Measurements from ENCODE around the gene ADAMTS2.

ADAMTS2 gene

GRCh38 chr5:179207920-179208705, 137.1 kb downstream of the ADAMTS2 start:
- DNase-seq: no peak

- no peak for DNase-seq
Observed at GRCh38 chr5:179207470-179207869, 137.8 kb downstream of the ADAMTS2 start.

- DNase-seq: no peak
Observed at GRCh38 chr5:179206366-179206765, 138.9 kb downstream of the ADAMTS2 start.

DNA sequence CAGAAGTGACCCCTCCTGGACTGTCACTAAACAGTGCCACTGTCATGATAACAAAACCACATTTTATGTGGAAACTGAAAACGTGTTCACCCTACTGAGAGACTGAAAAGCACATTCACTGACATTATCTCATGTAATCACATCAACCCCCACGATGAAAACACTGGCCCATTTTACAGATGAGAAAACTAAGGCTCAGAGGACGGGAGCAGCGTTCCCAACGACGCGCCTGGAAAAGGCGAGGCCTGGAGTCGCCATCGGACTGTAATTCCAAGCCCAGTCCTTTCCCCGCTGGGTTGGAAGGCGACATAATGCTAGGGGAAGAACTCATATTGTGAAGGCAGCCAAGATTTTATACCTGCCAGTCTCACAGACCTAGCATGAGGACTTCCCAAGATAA, 140.0 kb downstream of the ADAMTS2 start:
- no peak for DNase-seq

DNA sequence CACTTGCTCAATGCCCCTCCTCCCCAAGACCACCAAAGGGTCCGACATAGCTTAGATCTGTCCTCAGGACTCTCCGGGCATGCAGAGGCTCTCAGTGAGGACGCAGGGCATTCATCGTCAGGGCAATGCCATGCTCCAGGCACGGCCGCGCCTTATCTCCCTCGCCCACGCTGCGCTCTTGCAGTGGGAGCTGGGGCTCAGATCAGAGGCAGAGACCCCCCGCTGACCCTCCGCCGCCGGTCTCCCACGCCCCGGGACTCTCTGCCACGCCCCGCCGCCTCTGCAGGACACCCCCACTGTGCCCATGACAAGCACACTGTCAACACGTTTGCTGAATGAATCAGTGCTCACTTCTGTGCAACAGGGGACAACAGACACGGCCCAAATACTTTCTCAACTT, 140.7 kb downstream of the ADAMTS2 start:
- no peak for DNase-seq

DNA sequence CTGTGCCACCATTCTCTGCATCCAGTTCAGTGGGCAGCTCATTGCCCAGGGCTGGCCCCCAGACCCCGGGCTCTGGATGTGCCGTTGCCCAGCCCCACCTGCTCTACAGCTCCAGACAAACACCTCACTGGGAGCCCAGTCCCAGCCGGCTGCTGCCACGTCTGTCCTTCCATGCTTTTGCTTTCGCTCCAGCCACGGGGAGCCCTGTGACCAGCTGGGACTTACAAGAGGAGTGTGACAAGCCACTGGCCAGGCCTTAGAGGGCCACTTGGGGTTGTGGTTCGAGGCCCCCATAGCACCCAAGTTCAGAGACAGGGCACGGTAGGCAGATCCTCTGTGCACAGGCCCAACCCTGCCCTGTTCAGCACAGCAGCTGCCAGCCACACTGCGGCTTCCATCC, 142.0 kb downstream of the ADAMTS2 start:
- DNase-seq: no peak

- DNase-seq: no peak
Observed at GRCh38 chr5:179201986-179202385, 143.3 kb downstream of the ADAMTS2 start.

GRCh38 chr5:179199246-179199645, 146.0 kb downstream of the ADAMTS2 start:
- DNase-seq: no peak

DNA sequence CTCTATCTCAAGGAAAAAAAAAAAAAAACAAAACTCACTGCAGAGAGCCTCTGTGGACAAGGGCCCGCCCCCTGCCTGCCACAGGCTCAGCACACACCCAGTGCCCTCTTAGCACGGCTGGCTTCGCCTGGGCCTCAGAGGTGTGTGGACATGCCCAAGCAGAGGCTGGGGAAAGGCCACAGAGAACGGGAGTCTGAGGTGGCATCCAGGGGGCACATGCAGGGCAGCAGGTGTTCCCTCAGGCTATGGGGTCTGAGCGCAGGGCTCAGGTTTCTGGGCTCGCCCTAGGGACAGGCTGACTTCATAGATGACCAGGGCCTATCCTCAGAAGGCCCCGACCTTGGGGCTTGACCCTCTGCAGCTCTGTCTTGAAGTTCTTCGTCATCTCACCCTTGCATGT, 146.4 kb downstream of the ADAMTS2 start:
- DNase-seq: no peak

GRCh38 chr5:179196405-179197079, 148.7 kb downstream of the ADAMTS2 start:
- no peak for DNase-seq

GRCh38 chr5:179195561-179196404, 149.5 kb downstream of the ADAMTS2 start:
- no peak for DNase-seq

DNA sequence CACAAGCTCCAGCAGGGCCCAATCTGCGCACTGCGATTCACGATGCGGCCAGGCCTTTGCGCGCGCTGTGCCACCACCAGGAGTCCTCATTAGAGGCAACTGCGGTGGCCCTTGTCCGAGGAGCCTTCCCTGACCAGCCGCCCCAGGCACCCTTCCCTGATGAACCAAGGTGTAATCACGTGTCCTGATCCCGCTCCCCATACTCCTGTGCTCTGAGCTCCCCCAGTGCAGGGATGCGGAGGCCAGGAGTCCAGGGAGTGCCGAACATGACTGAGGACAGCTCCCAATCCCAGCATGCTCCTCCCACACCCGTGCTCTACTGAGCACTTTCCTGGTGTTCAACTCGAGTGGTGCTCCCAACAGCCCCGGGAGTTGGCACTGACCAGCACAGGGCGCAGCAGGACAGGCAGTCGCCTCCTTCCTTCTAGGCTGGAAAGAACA, 150.3 kb downstream of the ADAMTS2 start:
- DNase-seq: no peak

GRCh38 chr5:179194201-179194910, 150.9 kb downstream of the ADAMTS2 start:
- no peak for DNase-seq

DNA sequence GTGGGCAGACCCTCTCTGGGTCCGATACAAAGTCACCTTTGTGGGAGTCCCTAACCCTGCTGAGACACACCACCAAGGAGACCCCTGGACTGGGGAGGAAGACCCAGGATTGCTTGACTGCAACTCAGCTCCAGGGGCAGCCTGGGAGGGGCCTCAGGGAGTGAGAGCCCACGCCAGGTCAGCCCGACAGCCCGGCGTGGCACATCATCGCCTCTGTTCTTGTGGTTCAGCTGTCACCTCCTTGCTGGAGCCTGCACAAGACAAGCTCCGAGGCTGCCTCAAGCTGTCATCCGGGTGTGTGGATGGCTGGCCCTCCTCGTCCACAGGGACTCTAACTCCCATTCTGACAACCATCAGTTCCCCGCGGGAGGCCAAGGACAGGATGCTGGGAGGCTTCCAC, 151.5 kb downstream of the ADAMTS2 start:
- DNase-seq: no peak

DNA sequence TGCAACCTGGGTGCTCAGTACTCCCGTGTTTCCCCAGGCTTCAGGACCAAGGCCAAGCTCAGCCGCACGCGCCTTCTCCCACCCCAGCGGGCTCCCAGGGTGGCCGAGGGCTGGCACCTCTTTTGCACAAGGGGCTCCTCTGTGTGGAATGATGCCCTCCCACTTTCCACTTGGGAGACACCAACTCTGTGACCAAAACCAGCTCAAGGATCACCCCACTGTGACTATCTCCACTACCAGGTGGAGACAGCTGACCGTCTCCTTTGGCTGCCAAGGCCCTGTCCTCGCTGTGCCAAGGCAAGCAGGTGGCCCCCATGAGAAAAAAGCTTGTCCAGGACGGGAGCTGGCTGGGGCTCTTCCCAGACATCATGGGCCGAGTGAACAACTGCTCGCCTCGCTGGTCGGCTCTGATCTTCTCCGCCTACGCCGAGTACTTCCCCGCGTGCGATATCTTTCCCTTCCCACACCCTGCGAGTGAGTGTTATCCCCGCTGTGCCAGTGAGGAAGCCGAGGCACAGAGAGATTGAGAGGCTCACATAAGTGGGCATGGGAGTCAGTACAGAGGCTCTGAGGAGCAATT, 152.3 kb downstream of the ADAMTS2 start:
- DNase-seq: no peak

GRCh38 chr5:179192185-179192890, 152.9 kb downstream of the ADAMTS2 start:
- no peak for DNase-seq

DNA sequence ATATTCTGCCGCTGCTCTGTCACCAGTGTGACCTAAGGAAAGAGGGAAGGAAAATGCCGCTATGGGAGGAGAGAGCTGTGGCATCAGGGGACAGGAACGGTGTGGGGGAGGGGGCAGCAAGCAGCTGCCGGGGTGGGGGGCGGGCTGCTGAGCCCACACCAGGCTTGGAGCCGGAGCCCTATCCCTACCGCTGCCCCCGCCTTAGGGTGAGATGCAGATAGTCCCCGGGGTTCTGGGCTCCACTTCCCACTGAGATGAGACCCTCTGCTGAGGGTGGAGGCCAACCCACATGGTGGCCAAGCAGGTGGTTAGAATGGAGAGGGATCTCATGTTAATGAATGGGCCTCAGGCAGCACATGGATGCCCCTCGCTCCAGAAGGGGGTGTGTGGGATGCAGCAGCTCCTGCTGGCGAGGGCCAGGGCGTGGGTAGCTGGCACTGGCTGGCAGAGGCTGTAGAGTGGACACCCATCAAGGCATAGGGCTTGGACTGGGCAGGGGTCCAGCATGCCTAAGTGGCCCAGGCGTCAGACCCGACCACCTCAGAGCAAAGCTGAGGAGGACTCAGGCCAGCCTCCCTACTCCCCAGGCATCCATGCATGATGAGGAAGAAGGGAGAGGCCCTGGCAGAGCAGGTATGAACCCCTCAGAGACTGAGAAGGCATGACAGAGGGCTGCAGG, 153.6 kb downstream of the ADAMTS2 start:
- DNase-seq: no peak

DNA sequence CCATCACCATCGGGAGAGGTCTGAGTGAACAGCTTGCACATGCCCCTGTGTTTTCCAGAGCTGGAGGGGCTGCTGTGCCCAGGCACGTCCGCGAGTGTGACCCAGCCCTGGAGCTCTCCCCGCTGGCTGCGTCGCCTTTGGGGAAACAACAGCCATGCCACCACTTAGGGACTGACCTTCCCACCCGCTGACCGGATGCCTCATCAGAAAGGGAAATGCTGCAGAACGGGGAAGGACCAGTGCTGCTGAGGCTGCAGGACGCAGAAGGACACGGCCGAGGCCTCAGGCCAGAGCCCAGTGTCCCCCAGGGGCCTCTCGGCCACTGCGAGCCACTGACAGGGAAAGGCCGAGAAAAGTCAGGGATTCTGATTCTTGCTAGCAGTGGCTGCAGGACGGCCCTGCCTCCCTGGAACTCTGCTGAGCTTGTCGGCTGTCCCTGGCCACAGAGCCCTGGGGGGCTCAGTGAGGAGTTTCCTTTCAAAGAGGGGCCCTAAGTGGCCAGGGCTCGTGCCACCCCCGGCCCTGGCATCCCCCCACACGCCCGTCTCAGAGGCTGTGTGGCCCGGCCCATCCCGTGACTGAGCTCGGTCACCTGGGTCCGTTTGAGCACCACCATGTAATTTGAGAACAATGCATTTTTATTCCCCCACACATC, 154.3 kb downstream of the ADAMTS2 start:
- DNase-seq: no peak

DNA sequence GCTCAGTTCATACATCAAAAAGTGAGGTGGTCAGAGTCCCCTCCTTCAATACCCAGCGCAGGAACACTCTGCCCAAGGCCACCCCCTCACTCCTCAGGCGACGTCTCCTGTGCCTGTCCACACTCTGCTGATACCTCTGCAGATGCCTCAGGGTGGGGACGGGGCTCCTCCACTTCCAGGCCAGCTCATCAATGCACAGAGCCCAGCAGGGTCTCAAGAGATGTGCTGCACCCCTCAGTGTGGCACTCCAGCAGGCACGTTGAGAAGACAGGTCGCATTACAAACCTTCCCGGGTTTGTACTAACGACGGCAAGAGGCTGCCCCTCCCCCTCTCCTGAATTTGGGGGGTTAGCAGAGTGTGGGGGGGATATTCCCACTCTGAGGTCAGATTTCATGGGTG, 156.6 kb downstream of the ADAMTS2 start:
- DNase-seq: no peak

DNA sequence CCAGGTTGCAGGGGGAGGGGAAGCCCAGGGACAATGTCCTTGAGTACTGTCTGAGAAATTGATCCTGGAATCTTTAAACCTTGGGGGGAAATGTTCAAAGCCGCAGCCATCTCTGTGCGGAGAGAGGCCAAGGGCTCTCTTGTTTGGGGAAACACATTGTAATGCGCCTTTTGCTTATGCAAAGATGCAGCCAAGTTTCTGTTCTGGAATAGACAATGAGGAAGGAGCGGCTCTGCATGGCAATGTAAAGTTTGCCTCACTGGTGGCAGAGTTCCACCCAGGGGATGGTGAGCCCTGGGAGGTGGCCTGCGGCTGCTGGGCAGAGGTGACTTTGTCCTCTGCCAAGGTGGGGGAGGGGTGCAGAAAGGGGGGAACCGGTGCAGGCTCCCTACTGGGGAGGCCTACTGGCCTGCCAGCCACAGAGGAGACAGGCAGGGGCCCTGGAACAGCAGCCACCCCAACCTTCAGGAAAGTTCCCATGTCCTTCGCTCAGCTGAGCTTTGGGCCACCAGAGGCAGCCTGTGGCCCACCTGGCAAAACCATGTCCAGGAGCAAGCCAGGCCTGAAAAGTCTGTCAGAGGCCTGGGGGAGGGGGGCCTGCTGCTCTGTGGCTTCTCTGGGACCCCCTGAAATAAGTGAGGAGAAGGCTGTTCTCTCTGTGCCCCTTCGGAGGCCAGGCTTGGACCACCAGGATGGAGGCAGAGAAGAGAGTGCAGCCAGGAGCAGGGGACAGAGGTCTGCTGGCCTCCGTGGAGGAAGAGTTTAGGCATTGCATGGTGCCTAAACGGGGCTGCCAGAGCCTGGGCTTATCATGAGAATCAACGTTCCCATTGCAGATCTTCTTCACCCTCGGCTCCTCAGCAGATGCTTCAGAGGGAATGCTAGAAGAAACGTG, 157.3 kb downstream of the ADAMTS2 start:
- DNase-seq: no peak

All from inflammatory macrophage treated with lipopolysaccharide for 1 hour (primary cell).